NB4 (cell line): ENCODE measurements around the gene RBBP8NL.
A peak's percentile ranks its signal among the peaks of the same experiment; 100 is the strongest.

Source experiments
- DNase-seq: peaks from one replicate; pipeline ENCODE4 v3.0.0; 2010; ENCODE audit warnings: low read depth
- H3K4me3 ChIP-seq: one replicate; pipeline ENCODE4 v1.5.1; 2011; ENCODE audit warnings: mild to moderate bottlenecking, low read depth, low read length, moderate library complexity
- CTCF ChIP-seq: IDR thresholded peaks from one replicate; pipeline ENCODE4 v1.5.1; 2012; ENCODE audit warnings: low read depth, low read length
- MAX ChIP-seq: IDR thresholded peaks from 2 replicates; pipeline ENCODE4 v1.6.1; 2011; ENCODE audit warnings: low read depth, low read length
- MYC ChIP-seq: IDR thresholded peaks from 2 replicates; pipeline ENCODE4 v1.6.1; 2011; ENCODE audit warnings: low read depth, low read length
- POLR2A ChIP-seq: IDR thresholded peaks from 2 replicates; pipeline ENCODE4 v1.6.1; 2011; ENCODE audit warnings: mild to moderate bottlenecking; ENCODE audit not compliant: insufficient read length; ENCODE audit errors: extremely low read depth

The RBBP8NL gene

GRCh38 chr20:62371588-62372041 lies 55.7 kb downstream of the RBBP8NL start:
- H3K4me3 ChIP-seq: no peak overlapping the region
- DNase-seq: no peak
- TF ChIP-seq CTCF: no peak
- no peak for TF ChIP-seq MYC
- no peak for TF ChIP-seq MAX
- TF ChIP-seq POLR2A: no peak

- no peak for DNase-seq
- TF ChIP-seq CTCF: no peak
- no peak for TF ChIP-seq POLR2A
- no peak for TF ChIP-seq MAX
- H3K4me3 ChIP-seq: no peak overlapping the region
Measured at GRCh38 chr20:62370807-62371587, 56.3 kb downstream of the RBBP8NL start.

- DNase-seq: peak; percentile 55
- no peak overlapping the region for H3K4me3 ChIP-seq
- TF ChIP-seq MAX (no peak), MYC (no peak), POLR2A (no peak), CTCF (no peak)
Measured at GRCh38 chr20:62370115-62370806, 57.1 kb downstream of the RBBP8NL start.

GRCh38 chr20:62369815-62370114 lies 57.6 kb downstream of the RBBP8NL start:
- no peak overlapping the region for H3K4me3 ChIP-seq
- DNase-seq: no peak
- TF ChIP-seq MAX (no peak), POLR2A (no peak), CTCF (no peak), MYC (no peak)

- TF ChIP-seq CTCF (no peak), MAX (no peak), MYC (no peak), POLR2A (no peak)
- no peak overlapping the region for H3K4me3 ChIP-seq
- DNase-seq: no peak
Measured at GRCh38 chr20:62368976-62369814, 58.1 kb downstream of the RBBP8NL start.
